Choroid plexus epithelial cell (primary cell): Measurements from ENCODE around the gene PLEKHA4.

ENCODE experiments used
- DNase-seq: peaks from one replicate; pipeline ENCODE4 v3.0.0-alpha.2; 2010; ENCODE audit warnings: low read depth
- H3K4me3 ChIP-seq: 2 replicates; pipeline ENCODE4 v1.5.1; 2011; ENCODE audit warnings: low read depth, mild to moderate bottlenecking, control low read depth, low read length, moderate library complexity
- CTCF ChIP-seq: conservative IDR thresholded peaks from 2 replicates; pipeline ENCODE4 v1.5.1; 2011; ENCODE audit warnings: low read depth, mild to moderate bottlenecking, control low read depth, inconsistent platforms, low read length, moderate library complexity

PLEKHA4 gene

GRCh38 chr19:48833977-48834376 lies 34.4 kb downstream of the PLEKHA4 start:
- no peak overlapping the region for H3K4me3 ChIP-seq
- TF ChIP-seq CTCF: no peak
- DNase-seq: no peak

GRCh38 chr19:48833049-48833448 lies 35.4 kb downstream of the PLEKHA4 start:
- DNase-seq: no peak
- H3K4me3 ChIP-seq: no peak overlapping the region
- no peak for TF ChIP-seq CTCF

- no peak for DNase-seq
- no peak for TF ChIP-seq CTCF
- no peak overlapping the region for H3K4me3 ChIP-seq
Measured at GRCh38 chr19:48830965-48831364, 37.5 kb downstream of the PLEKHA4 start.

GRCh38 chr19:48830088-48830487 lies 38.3 kb downstream of the PLEKHA4 start:
- no peak for TF ChIP-seq CTCF
- DNase-seq: no peak

GRCh38 chr19:48826606-48827020 lies 41.8 kb downstream of the PLEKHA4 start:
- no peak overlapping the region for H3K4me3 ChIP-seq
- no peak for DNase-seq
- peak; percentile 32 for TF ChIP-seq CTCF

More at GRCh38 chr19:48830088-48830487, 38.3 kb downstream of the PLEKHA4 start:
- no peak overlapping the region for H3K4me3 ChIP-seq

GRCh38 chr19:48822514-48822913 lies 45.9 kb downstream of the PLEKHA4 start:
- H3K4me3 ChIP-seq: no peak overlapping the region
- TF ChIP-seq CTCF: no peak
- no peak for DNase-seq

GRCh38 chr19:48821633-48822032 lies 46.8 kb downstream of the PLEKHA4 start:
- no peak for DNase-seq
- no peak for TF ChIP-seq CTCF
- H3K4me3 ChIP-seq: no peak overlapping the region
